ENCODE results near the gene GPR146.

Gene GPR146

DNA sequence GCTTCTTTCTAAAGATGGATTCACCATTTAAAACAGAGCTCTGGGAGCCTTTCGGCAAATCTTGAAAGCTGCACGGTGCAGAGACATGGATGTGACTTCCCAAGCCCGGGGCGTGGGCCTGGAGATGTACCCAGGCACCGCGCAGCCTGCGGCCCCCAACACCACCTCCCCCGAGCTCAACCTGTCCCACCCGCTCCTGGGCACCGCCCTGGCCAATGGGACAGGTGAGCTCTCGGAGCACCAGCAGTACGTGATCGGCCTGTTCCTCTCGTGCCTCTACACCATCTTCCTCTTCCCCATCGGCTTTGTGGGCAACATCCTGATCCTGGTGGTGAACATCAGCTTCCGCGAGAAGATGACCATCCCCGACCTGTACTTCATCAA, 47.3 kb downstream of the GPR146 start:
- TF ChIP-seq, protein P1, sequence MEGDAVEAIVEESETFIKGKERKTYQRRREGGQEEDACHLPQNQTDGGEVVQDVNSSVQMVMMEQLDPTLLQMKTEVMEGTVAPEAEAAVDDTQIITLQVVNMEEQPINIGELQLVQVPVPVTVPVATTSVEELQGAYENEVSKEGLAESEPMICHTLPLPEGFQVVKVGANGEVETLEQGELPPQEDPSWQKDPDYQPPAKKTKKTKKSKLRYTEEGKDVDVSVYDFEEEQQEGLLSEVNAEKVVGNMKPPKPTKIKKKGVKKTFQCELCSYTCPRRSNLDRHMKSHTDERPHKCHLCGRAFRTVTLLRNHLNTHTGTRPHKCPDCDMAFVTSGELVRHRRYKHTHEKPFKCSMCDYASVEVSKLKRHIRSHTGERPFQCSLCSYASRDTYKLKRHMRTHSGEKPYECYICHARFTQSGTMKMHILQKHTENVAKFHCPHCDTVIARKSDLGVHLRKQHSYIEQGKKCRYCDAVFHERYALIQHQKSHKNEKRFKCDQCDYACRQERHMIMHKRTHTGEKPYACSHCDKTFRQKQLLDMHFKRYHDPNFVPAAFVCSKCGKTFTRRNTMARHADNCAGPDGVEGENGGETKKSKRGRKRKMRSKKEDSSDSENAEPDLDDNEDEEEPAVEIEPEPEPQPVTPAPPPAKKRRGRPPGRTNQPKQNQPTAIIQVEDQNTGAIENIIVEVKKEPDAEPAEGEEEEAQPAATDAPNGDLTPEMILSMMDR (IDR thresholded peaks at IDR 0.05; ENCODE audit: extremely low read depth, insufficient read depth, missing control alignments), result no peak
- no peak for DNase-seq (ENCODE audit: low spot score)
- in situ Hi-C loops (cut with MboI; ENCODE audit: low pct_unique_long_range_greater_than_20kb, low sequenced_read_pairs, unreplicated experiment), result no loop called here

DNA sequence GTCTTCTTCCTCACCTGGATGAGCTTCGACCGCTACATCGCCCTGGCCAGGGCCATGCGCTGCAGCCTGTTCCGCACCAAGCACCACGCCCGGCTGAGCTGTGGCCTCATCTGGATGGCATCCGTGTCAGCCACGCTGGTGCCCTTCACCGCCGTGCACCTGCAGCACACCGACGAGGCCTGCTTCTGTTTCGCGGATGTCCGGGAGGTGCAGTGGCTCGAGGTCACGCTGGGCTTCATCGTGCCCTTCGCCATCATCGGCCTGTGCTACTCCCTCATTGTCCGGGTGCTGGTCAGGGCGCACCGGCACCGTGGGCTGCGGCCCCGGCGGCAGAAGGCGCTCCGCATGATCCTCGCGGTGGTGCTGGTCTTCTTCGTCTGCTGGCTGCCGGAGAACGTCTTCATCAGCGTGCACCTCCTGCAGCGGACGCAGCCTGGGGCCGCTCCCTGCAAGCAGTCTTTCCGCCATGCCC, 47.9 kb downstream of the GPR146 start:
- TF ChIP-seq, protein P1 (IDR thresholded peaks at IDR 0.05; ENCODE audit: extremely low read depth, insufficient read depth, missing control alignments), result no peak
- in situ Hi-C loops (cut with MboI; ENCODE audit: low pct_unique_long_range_greater_than_20kb, low sequenced_read_pairs, unreplicated experiment), result no loop called here

DNA sequence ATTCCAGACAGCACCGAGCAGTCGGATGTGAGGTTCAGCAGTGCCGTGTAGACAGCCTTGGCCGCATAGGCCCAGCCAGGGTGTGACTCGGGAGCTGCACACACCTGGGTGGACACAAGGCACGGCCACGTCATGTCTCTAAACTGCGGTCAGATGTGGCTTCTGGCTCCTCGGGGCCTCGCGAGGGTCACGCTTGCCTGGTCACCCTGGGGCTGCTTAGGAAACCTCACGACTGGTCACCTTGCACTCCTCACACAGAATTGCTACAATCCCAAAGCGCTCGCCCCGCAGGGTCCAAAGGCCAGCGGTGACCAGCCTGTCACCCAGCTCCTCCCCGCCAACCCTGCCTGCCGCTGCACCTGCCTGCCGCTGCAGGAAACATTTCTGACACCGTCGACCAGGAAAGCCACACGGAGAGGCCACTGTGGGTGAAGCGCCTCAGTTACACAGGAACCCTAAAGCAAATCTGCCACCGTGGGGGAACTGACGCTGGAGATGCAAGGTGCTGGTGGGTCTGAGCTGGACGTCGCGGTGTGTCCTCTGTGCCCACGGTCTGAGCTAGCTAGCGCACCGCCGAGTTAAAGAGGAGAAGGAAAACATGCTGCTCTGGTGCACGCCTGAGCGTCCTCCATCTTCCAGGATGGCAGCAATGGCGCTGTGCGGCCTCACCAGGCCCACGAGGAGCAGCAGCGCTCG, 48.6 kb downstream of the GPR146 start:
- no peak for DNase-seq (ENCODE audit: low spot score)
- TF ChIP-seq, protein P1 (IDR thresholded peaks at IDR 0.05; ENCODE audit: extremely low read depth, insufficient read depth, missing control alignments), result no peak
- in situ Hi-C loops (cut with MboI; ENCODE audit: low pct_unique_long_range_greater_than_20kb, low sequenced_read_pairs, unreplicated experiment), result no loop called here

More for the DNA sequence above, 47.9 kb downstream of the GPR146 start:
- DNase-seq (ENCODE audit: low spot score), result no peak

DNA sequence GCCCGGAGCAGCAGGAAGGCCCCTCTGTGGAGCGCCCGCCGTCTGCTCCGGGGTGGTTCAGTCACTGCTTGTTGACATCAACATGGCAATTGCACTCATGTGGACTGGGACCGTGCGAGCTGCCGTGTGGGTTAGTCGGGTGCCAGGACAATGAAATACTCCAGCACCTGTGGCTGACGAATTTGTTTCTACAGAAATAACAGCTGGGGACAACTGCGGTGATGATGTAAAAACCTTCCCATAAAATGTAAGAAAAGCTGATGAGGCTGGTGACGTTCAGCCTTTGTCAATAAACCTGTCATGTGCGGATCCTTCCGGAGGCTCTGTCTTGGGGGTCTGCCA, 49.1 kb downstream of the GPR146 start:
- no peak for DNase-seq (ENCODE audit: low spot score)
- TF ChIP-seq, protein P1 (IDR thresholded peaks at IDR 0.05; ENCODE audit: extremely low read depth, insufficient read depth, missing control alignments), result no peak
- in situ Hi-C loops (cut with MboI; ENCODE audit: low pct_unique_long_range_greater_than_20kb, low sequenced_read_pairs, unreplicated experiment), result no loop called here

DNA sequence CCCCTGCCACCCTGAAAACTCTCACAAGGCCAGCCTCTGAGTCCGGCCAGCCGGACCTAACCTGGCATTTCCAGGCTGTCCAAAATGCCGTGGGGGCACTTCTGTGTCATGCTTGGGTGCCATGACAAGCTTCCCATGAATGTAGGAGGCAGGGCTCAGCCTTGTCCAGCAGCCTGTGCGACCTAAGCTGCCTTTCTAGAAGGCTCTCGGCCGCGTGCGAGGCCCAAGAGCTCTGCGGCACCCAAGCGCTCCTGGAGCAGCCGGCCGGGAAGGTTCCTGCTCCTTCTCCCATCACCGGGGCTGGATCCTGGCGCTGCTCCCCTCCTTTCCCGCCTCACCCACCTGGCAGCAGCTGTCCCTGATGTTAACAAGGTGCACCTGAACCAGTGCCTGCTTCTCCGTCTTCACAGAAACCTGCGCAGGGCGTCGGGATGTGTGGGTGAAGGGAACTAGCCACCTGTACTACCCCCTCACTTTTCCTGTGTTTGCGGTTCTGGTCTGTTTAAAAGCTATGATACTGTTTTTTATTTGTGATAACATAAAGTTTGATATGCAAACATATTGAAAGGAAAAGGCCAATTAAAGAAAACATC, 49.7 kb downstream of the GPR146 start:
- no peak for DNase-seq (ENCODE audit: low spot score)
- TF ChIP-seq, protein P1 (IDR thresholded peaks at IDR 0.05; ENCODE audit: extremely low read depth, insufficient read depth, missing control alignments), result no peak
- in situ Hi-C loops (cut with MboI; ENCODE audit: low pct_unique_long_range_greater_than_20kb, low sequenced_read_pairs, unreplicated experiment), result no loop called here

DNA sequence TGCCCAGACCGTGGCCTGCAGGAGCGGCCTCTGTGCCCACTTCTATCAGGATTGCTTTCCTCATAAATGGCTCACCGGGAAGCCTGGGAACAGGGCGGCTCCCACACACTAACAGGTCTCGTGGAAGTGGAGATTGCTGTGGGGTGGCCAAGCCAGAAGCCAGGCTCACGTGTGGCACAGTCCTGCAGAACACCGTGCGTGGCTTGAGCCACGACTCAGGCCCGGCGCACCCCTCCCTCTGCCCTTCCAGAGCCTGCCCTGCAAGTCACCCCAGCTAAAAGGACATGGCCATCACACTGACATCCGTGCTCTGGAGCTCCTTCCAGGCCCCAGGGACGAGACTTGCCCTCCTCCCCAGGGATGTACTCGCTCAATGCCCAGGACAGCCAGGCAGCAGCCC, 50.5 kb downstream of the GPR146 start:
- no peak for DNase-seq (ENCODE audit: low spot score)
- TF ChIP-seq, protein P1 (IDR thresholded peaks at IDR 0.05; ENCODE audit: extremely low read depth, insufficient read depth, missing control alignments), result no peak
- in situ Hi-C loops (cut with MboI; ENCODE audit: low pct_unique_long_range_greater_than_20kb, low sequenced_read_pairs, unreplicated experiment), result no loop called here

Measured in GM13977 (cell line).